Nephron progenitor cell (in vitro differentiated cells): ENCODE results near the gene LGR6.

Experiments
- DNase-seq: peaks from one replicate; pipeline ENCODE4 v3.0.0; 2021
- H3K27ac Mint-ChIP-seq: 2 replicates; pipeline ENCODE4 v1.8.0; 2021; ENCODE audit warnings: mild to moderate bottlenecking, moderate library complexity, mixed read lengths
- H3K27me3 Mint-ChIP-seq: 2 replicates; pipeline ENCODE4 v1.8.0; 2021; ENCODE audit warnings: mild to moderate bottlenecking, low read depth, mixed read lengths; ENCODE audit not compliant: poor library complexity
- H3K36me3 Mint-ChIP-seq: 2 replicates; pipeline ENCODE4 v1.8.0; 2021; ENCODE audit warnings: low read depth, mixed read lengths
- H3K4me1 Mint-ChIP-seq: 2 replicates; pipeline ENCODE4 v1.8.0; 2021; ENCODE audit warnings: mixed read lengths
- H3K4me3 Mint-ChIP-seq: 2 replicates; pipeline ENCODE4 v1.8.0; 2021; ENCODE audit warnings: mild to moderate bottlenecking, moderate library complexity, mixed read lengths
- H3K9me3 Mint-ChIP-seq: 2 replicates; pipeline ENCODE4 v1.8.0; 2021; ENCODE audit warnings: mild to moderate bottlenecking, moderate library complexity, mixed read lengths
- TF ChIP-seq, protein P1 (sequence below): fragments of 200-600 bp; sonication (generic); IDR thresholded peaks from 2 replicates; pipeline ENCODE4 v1.5.0; 2021; ENCODE audit warnings: antibody characterized with exemption

Gene LGR6

GRCh38 chr1:202243006-202243405 lies 49.4 kb downstream of the LGR6 start:
- no peaks in the 10 kb centered on the region for H3K36me3 Mint-ChIP-seq
- no peaks in the 10 kb centered on the region for H3K9me3 Mint-ChIP-seq
- peaks cover 17% of the 10 kb centered on the region for H3K27me3 Mint-ChIP-seq
- peaks cover 10% of the 10 kb centered on the region for H3K4me1 Mint-ChIP-seq
- no peak for DNase-seq
- H3K4me3 Mint-ChIP-seq, result no peak overlapping the region
- TF ChIP-seq, protein P1, sequence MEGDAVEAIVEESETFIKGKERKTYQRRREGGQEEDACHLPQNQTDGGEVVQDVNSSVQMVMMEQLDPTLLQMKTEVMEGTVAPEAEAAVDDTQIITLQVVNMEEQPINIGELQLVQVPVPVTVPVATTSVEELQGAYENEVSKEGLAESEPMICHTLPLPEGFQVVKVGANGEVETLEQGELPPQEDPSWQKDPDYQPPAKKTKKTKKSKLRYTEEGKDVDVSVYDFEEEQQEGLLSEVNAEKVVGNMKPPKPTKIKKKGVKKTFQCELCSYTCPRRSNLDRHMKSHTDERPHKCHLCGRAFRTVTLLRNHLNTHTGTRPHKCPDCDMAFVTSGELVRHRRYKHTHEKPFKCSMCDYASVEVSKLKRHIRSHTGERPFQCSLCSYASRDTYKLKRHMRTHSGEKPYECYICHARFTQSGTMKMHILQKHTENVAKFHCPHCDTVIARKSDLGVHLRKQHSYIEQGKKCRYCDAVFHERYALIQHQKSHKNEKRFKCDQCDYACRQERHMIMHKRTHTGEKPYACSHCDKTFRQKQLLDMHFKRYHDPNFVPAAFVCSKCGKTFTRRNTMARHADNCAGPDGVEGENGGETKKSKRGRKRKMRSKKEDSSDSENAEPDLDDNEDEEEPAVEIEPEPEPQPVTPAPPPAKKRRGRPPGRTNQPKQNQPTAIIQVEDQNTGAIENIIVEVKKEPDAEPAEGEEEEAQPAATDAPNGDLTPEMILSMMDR, result no peak
- no peak overlapping the region for H3K27ac Mint-ChIP-seq

- TF ChIP-seq, protein P1, result no peak
- no peak for DNase-seq
- Mint-ChIP-seq H3K4me3 (no peak overlapping the region), H3K9me3 (no peaks in the 10 kb centered on the region), H3K27me3 (peaks cover 24% of the 10 kb centered on the region), H3K27ac (no peak overlapping the region), H3K4me1 (peaks cover 15% of the 10 kb centered on the region), H3K36me3 (no peaks in the 10 kb centered on the region)
Measured at GRCh38 chr1:202244841-202245261, 51.3 kb downstream of the LGR6 start.

DNA sequence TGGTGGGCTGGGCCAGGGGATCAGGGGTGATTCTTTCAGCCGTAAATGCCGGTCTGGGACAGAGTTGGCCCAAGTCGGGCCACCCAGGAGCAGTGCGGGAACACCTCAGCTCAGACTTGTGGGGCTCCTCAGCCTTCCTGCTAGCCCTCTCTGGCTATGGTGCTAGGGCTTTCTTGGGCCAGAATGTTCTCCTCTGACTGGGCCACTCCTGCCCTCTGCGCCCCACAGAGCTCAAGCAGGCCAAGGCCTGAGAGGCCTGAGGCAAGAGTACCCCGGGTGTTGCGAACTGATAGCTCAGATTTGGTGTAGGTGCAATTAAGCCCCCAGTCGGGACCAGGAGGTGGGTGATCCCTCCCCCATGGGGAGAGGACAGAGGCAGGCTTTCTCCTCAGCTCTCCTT lies 51.8 kb downstream of the LGR6 start:
- Mint-ChIP-seq H3K27me3 (peaks cover 21% of the 10 kb centered on the region), H3K9me3 (no peaks in the 10 kb centered on the region), H3K4me3 (no peak overlapping the region), H3K36me3 (no peaks in the 10 kb centered on the region), H3K4me1 (peaks cover 15% of the 10 kb centered on the region), H3K27ac (no peak overlapping the region)
- TF ChIP-seq, protein P1, result no peak
- no peak for DNase-seq

DNA sequence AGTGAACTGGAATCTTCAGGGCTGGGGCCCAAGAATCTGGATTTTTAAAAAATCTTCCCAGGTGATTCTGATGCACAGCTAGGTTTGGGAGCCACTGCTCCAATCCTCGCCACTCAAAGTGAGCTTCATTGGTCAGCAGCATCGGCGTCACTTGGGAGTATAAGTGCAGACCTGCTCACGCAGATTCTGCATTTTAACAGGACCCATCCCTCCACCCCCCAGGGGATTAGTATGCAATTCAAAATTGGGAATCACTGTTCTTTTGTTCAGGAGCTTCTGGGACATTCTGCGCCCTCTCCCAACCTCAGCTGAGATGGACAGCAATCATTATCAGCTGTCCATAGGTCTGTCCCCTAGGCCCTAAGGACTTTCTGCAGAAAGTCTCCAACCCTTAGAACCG lies 53.5 kb downstream of the LGR6 start:
- peaks cover 15% of the 10 kb centered on the region for H3K27me3 Mint-ChIP-seq
- no peak for DNase-seq
- H3K4me1 Mint-ChIP-seq, result peaks cover 15% of the 10 kb centered on the region
- H3K36me3 Mint-ChIP-seq, result no peaks in the 10 kb centered on the region
- TF ChIP-seq, protein P1, result no peak
- H3K9me3 Mint-ChIP-seq, result no peaks in the 10 kb centered on the region
- H3K4me3 Mint-ChIP-seq, result no peak overlapping the region
- H3K27ac Mint-ChIP-seq, result no peak overlapping the region

DNA sequence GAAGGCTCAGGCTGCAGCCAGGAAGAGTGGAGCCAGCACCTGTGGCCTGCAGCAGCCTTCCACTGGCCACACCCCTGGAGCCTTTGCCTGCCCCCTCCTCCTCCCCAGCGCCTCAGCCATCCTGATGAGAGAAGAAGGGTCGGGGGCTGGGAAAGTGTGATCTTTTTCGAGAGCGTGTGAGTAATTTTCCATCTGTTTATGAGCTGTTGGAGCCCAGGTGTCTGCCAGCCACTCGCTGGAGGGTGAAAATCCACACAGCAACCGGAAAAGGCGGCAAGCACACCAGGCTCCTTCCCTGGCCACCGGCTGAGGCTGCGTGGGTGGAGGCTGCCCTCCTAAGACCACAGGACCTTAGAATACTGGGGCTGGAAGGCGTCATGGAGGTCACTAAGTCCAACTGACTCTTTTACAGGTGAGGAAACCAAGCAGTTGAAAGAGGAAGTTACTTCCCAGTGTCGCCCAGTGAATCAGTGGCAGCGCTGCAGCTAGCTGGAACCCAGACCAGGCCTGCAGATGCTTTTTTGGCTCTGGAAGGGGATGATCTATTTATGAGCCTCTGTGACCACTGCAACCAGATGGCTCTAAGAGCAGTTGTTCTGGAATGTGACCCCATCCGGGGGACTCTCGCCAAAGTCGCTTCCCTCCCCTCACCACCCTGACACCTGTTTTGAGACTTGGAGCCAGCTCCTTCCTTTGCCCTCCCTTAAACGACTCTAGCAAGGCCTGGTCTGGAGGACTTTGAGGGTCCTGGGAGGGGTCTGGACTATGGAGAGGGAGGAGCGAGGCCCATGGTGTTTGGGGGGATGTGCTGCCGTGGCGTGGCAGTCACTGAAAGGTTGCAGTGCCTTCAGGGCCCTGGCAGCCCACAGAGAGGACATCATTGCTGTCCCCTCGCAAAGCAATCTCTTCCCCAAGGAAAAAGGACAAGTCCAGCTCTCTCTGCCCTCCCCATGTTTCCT lies 54.5 kb downstream of the LGR6 start:
- no peaks in the 10 kb centered on the region for H3K9me3 Mint-ChIP-seq
- TF ChIP-seq, protein P1, result no peak
- H3K27ac Mint-ChIP-seq, result no peak overlapping the region
- H3K4me3 Mint-ChIP-seq, result no peak overlapping the region
- H3K27me3 Mint-ChIP-seq, result peaks cover 13% of the 10 kb centered on the region
- no peak for DNase-seq
- peaks cover 15% of the 10 kb centered on the region for H3K4me1 Mint-ChIP-seq
- no peaks in the 10 kb centered on the region for H3K36me3 Mint-ChIP-seq

- TF ChIP-seq, protein P1, result no peak
- H3K27me3 Mint-ChIP-seq, result peaks cover 13% of the 10 kb centered on the region
- H3K9me3 Mint-ChIP-seq, result no peaks in the 10 kb centered on the region
- H3K4me1 Mint-ChIP-seq, result peaks cover 15% of the 10 kb centered on the region
- H3K4me3 Mint-ChIP-seq, result peak overlapping the region; percentile 30
- H3K36me3 Mint-ChIP-seq, result no peaks in the 10 kb centered on the region
- no peak for DNase-seq
- H3K27ac Mint-ChIP-seq, result no peak overlapping the region
Measured at GRCh38 chr1:202248861-202249260, 55.3 kb downstream of the LGR6 start.
